Measurements from ENCODE around the gene TMEM176A.

TMEM176A gene

DNA sequence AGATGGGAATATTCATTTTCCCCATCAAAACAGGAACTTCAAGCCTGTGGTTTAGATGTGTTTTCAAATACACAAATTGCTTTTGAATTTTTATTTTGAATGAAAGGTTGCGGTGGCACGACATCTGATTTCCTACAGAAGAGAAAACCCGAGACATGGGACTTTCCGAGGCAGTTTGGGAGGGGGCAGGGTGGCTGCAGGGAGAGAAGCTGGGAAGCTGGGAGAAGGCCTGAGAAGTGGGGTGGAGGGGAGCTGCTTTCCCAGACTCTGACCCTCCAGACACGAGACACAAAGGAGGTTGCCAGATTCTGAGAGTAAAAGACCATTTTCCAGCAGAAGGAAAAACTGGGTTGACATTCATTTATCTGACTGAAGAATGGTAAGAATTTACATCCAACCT lies 19.6 kb downstream of the TMEM176A start:
- no peak for DNase-seq

DNA sequence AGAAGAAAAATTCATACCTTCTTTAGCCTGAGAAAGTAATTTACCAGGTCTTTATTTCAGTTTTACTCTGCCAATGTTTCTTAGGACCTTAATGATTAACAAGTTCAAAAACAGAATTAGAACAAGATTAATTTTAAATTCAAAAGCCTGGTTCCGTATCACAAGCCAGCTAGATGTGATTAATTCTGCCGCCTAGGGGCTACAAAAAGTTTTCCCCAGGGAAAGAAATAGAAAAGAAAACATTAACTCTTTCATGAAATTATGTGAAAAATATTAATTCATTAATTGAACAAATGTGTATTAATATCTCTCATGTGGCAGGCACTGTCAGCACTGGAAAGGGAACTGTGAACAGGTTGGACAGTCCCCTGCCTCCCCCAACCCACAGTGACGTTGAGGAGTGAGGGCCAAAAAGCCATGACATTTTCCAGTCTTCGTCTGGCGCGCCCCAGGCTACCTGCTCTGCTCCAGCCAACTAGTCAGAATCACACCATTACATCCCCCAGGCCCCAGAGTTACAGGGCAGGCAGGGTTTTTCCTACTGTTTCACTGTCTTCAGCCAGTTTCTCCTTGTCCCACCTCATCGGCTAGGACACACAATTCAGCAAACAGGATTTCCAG lies 20.1 kb downstream of the TMEM176A start:
- no peak for DNase-seq

DNA sequence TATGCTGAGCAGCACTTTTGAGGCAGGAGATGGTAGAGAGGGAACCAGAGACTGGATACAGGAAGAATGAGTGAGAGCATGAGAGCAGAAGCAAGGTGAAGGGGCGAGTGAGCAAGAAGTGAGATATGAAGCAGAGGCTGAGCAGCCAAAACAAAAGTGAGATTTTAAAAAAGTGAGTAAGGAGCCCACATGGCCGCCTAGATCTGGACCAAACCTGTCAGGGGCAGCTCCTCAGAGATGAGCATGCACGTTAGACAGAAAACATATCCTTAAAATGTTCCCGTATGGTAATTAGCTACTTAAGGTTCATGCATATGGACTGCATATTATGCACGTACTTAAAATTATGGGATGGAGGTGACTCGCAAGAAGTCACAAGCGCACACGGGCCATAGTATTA lies 22.5 kb downstream of the TMEM176A start:
- DNase-seq: no peak

GRCh38 chr7:150823484-150824126 lies 23.0 kb downstream of the TMEM176A start:
- no peak for DNase-seq

DNA sequence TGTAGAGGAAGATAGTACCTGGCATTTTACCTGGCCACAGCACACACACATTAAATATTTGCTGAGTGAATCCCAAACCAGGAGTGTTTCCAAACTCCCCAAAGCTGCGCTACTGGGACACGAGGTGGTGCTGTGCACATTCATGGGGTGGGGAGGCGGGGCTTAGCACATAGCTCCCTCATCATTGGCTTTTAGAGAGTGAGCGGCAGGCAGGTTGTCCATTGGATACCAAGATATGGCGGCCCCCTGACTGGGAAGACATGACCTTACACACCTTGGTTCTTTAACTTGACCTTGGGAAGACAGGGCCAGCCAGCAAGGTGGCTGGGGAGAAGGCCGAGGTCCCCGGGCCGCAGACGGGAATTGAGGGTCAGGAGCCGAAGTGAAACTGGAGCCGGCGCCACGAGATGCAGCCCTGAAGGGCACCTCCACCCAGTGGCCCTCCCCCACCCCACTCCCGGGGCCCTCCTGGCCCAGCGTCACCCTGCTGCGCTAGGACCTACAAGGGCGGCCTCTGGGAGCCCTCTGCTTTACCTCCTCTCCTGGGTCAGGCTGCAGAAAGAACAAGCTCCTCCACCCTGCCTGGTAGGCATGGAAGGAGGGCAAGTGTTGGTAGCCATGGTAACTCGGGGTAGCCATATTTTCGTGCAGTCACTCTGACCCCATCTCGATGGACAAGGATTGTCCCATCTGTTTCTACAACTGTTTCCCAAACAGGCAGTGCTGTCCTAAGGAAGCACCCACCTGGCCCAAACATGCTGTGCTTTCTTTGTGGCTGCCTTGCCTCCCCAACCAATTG lies 24.0 kb downstream of the TMEM176A start:
- no peak for DNase-seq

GRCh38 chr7:150826061-150826849 lies 25.7 kb downstream of the TMEM176A start:
- DNase-seq: no peak

DNA sequence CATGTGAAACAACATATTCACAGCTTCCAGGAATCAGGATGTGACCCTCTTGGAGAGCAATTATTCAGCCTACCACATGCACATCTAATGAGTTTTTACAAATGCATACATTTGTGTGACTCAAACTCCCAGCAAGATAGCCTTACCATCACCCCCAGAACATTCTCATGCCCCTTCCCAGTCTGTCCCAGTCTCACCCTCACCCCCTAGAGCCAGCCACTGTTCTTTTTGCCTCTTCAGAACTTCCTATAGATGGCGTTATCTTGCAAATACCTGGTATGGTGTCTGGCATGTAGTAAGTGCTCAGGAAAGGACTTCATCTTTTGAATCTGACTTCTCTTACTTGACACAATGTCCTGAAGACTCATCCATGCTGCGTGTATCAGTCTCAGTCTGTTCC lies 27.8 kb downstream of the TMEM176A start:
- no peak for DNase-seq

DNA sequence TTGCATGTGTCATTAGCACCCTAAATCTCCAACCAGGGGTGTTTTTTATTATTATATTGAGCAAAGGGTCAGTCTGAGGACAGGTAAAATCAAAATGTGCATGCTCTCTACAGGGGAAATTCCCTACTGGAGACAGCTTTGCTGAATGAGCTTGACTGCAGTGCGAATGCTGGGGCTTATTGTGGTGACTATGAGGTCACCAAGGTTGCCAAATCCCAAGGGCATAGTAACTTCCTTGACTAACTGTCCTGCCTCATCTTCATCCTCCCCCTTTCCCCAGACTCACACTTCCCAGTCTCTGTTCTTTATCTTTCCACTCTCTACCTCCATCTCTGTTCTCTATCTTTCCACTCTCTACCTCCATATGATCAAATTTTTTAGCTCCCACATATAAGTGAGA lies 28.9 kb downstream of the TMEM176A start:
- DNase-seq: no peak

- no peak for DNase-seq
Measured at GRCh38 chr7:150830937-150831336, 30.4 kb downstream of the TMEM176A start.

GRCh38 chr7:150831851-150832250 lies 31.3 kb downstream of the TMEM176A start:
- DNase-seq: no peak

GRCh38 chr7:150835019-150835418 lies 34.5 kb downstream of the TMEM176A start:
- DNase-seq: no peak

DNA sequence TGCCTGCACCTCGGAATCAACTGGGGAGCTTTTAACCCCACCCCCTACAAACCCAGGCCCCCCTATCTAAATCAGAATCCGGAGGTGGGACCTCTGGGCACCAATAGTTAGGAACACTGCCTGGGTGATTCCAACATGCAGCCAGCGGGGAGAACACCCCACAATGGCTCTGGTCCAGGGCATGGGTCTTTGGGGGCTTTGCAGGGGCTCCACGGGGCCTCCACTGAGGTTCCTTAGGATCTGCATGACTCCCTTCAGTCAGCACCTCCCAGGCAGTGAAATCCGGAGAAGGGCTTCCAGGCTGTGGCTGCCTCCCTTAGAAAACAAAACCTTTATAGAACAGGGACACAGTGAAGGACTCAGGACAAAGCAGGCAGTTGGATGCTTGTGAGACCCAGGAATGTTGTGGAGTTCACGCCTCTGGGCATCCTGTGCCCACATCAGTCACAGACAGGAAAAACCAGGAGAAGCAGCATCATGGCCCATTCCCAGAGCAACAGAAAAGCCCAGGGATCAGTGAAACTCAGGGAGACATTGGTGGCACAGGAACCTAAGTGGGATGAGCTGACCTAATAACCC lies 35.2 kb downstream of the TMEM176A start:
- no peak for DNase-seq

- DNase-seq: no peak
Measured at GRCh38 chr7:150838965-150839650, 38.5 kb downstream of the TMEM176A start.

DNA sequence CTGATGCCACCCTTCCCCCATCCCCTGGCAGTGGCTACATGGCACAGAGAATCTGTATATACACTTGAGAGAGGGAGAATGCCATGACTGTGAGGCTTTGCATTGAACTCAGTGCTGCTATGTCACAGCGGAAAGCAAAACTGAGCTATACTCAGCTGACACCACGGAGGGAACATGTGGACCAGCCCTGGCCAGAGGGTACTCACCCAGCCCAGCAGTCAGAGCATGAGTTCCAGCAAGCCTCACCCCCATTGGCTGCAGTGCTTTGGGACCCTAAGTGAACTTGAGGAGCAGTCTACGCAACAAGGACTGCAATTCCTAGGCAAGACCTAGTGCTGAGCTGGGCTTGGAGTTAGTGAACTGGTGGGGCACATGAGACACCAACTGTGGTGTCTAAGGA lies 41.4 kb downstream of the TMEM176A start:
- no peak for DNase-seq

DNA sequence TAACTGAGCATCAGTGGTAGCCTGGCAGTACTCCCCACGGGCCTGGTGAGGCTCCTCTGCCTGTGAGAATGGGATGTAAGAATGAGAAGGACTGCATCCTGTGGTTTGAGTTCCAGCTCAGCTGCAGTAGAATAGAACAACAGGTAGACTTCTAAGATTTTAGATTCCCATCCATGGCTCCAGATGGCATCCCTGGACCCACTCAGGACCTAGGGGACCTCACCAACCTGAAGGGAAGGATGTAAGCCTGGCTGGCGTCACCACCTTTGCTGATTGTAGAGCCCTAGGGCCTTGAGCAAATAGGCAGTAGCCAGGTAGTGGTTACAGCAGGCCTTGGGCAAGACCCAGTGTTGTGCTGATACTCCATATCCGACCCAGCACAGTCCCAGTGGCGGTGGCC lies 42.1 kb downstream of the TMEM176A start:
- no peak for DNase-seq

DNA sequence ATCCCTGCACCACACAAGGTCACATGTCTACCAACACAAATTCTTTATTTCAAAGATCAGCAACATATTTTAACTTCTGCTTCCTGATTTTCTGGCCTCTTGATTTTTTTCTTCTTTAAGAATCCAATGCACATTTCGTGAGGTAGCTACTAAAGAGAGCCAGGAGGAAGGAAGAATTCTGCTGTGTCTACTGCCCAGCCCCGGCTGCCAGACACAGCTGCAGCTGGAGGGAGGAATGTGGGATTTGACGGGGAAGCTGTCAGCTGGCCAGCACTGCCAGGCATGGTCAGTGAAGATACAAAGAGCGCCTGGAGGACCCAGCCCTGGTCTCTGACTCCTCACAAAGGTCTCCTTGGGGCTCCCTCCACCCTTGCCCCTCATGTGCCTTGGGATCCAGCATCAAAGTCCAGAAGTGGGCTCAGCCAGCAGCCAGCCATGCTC lies 44.9 kb downstream of the TMEM176A start:
- DNase-seq: no peak

DNA sequence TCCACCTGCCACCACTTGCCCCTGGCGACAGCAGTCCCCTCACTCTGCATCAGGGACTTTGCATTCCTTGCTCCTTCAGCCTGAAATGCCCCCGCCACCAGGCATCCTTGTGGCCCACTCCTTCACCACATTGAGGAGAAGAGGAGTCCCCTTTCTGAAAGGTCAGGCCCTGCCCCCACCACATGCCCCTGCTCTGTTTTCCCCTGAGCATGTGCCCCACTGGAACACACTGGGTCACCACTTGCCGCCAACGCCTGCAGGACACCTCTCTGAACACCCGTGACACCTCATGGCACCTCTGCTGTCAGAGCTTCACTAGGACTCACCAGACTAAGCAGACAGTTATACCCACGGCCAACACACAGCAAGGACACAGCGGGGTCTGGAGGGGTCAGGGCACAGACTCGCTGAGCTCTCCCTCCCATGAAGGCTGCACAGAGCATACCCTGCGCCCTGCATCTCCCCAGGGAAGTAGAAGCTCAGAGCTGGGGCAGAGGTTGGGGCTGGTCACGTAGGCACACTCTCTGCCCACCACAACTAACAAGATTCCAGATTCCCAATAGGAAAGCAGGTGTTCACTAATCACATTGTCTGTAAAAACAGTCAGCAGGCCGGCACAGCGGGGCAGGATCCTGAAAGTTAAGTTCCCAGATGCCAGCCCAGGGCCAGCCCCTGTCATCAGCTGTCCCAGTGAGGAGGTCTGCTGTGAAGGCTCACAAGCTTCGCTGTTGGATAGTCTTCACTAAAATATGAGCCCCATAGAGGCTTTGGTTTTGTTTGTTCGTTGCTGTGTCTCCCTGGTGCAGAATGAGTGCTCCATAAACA lies 45.9 kb downstream of the TMEM176A start:
- no peak for DNase-seq

DNA sequence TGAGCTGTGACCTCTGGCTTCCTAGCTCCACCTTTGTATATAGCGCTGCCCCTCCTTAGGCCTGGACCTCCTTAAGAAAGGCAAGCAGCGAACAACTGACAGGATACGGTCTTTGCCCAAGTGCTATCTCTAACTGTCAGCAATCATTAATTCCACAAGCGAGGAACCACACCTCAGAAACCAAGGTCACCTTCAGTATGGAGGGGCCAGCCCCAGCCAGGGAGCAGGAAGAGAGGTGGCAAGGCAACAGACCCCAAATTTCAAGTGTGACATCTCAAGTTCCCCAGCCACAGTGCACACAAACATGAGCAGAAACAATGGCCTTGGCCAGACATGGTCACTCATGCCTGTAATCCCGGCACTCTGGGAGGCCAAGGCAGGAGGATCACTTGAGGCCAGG lies 47.0 kb downstream of the TMEM176A start:
- no peak for DNase-seq

- no peak for DNase-seq
Measured at GRCh38 chr7:150848111-150848510, 47.5 kb downstream of the TMEM176A start.

DNA sequence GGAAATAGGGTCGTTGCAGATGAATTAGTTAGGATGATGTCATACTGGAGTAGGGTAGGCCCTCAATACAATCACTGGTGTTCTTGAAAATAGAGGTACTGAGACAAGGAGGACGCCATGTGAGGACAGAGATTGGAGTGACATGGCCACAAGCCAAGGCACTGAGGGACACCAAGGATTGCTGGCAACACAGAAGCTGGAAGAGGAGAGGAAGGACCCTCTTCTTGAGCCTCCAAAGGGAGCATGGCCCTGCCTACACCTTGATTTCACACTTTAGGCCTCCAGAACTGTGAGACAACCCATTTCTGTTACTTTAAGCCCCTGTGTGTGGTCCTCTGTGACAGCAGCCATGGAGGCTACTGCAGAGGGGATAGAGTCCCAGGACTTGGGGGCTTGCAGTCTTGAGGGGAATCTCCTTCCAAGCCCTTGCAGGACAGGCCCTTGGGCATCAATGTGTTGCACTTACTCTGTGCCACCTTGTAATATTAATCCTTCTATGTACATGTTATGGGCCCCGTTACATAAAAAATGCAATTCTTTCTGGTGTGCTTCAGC lies 48.1 kb downstream of the TMEM176A start:
- DNase-seq: no peak

- DNase-seq: no peak
Measured at GRCh38 chr7:150849204-150849775, 48.7 kb downstream of the TMEM176A start.
